Breast epithelium (tissue), 3 donors: ENCODE measurements around the gene FARP1.

Experiments
- POLR2A ChIP-seq: fragments of 450-650 bp; IDR thresholded peaks from one replicate; pipeline ENCODE4 v1.6.1; 2016; ENCODE audit warnings: antibody characterized with exemption, mild to moderate bottlenecking, moderate library complexity
- TF ChIP-seq, protein P1 (sequence below), 3 donors: fragments of 450-650 bp; IDR thresholded peaks; one replicate each; pipeline ENCODE4 v1.5.1; 2016 to 2017; ENCODE audit warnings: antibody characterized with exemption in 3 of 3, mild to moderate bottlenecking in 3 of 3, moderate library complexity in 3 of 3

DNA sequence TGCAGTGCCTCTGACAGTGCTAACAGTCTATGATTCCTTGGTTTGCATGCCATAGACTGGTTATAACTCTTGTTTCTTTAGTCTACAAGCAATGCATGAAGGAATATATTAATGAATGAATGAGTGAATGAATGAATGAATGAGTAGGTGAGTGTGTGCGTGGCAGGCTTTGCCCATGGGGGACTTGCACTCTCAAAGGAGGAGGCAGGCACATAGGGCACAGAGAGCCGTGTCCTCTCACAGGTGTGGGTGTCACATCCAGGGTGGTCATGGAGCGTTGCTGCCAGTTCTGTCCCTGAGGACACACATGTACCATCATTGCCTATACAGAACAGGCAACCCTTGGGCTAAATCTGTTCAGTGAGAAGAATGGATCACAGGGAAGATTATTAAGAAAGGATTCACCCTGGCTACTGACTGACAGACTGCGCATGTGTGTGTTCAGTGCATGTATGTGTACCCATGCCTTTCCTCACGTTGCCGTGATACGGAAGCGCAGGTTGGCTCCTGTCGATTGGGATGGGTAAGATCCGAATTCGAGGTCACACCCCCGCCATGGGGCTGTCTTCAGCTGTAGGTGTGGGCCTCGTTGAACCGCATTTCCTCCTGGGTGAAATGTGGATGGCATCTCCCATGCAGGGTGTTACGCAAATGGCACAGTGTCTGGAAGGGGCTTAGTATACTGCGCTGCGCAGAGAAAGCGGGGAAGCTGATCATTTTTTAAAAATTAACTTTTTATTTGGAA, 272.6 kb downstream of the FARP1 start:
- TF ChIP-seq, protein P1, sequence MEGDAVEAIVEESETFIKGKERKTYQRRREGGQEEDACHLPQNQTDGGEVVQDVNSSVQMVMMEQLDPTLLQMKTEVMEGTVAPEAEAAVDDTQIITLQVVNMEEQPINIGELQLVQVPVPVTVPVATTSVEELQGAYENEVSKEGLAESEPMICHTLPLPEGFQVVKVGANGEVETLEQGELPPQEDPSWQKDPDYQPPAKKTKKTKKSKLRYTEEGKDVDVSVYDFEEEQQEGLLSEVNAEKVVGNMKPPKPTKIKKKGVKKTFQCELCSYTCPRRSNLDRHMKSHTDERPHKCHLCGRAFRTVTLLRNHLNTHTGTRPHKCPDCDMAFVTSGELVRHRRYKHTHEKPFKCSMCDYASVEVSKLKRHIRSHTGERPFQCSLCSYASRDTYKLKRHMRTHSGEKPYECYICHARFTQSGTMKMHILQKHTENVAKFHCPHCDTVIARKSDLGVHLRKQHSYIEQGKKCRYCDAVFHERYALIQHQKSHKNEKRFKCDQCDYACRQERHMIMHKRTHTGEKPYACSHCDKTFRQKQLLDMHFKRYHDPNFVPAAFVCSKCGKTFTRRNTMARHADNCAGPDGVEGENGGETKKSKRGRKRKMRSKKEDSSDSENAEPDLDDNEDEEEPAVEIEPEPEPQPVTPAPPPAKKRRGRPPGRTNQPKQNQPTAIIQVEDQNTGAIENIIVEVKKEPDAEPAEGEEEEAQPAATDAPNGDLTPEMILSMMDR (IDR thresholded peaks at IDR 0.05) = no peak
- no peak for TF ChIP-seq POLR2A
